Muscle of leg (tissue), 11 donors: ENCODE data around the gene EIF4E2. TPM values are rescaled to one million over a fixed set of nuclear protein-coding genes. Genes with fewer than 3 reads are reported as not detected.
"Not testable (repeated sequence)": the region's sequence is repeated elsewhere in the genome, so short reads cannot be mapped to it uniquely, and the experiment has no call there.

Source experiments
- DNase-seq: peaks from one replicate; pipeline ENCODE4 v3.0.0; 2013
- H3K27ac ChIP-seq: one replicate; pipeline ENCODE4 v1.5.1; 2013; ENCODE audit warnings: mild to moderate bottlenecking, low read length, control low read depth
- H3K27me3 ChIP-seq: one replicate; pipeline ENCODE4 v1.6.1; 2013; ENCODE audit warnings: low read length; ENCODE audit not compliant: control insufficient read depth, insufficient read depth
- H3K36me3 ChIP-seq: one replicate; pipeline ENCODE4 v1.6.1; 2013; ENCODE audit warnings: low read length; ENCODE audit not compliant: control insufficient read depth, insufficient read depth
- H3K4me1 ChIP-seq: one replicate; pipeline ENCODE4 v1.6.1; 2013; ENCODE audit warnings: low read length; ENCODE audit not compliant: control insufficient read depth, insufficient read depth
- H3K4me3 ChIP-seq: one replicate; pipeline ENCODE4 v1.5.1; 2013; ENCODE audit warnings: low read length, control low read depth
- H3K9me3 ChIP-seq: replicated peaks from 2 replicates; pipeline ENCODE4 v1.6.1; 2013; ENCODE audit warnings: low read depth, low read length; ENCODE audit not compliant: control insufficient read depth
- WGBS: methylation state at CpG from one replicate; pipeline ENCODE4 v1.1.5; 2013; ENCODE audit warnings: missing lambda C conversion rate; ENCODE audit not compliant: insufficient coverage; 5-methylcytosine and 5-hydroxymethylcytosine counted together
- polyA plus RNA-seq, 8 donors: library from polyadenylated mRNA; unstranded; fragments of 120-200 nt; gene quantifications; one replicate each; pipeline versions ENCODE4 v1.2.1 to v1.2.3, GENCODE V29; 2013; ENCODE audit warnings: inconsistent platforms in 1 of 8, low replicate concordance in 1 of 8; ENCODE audit not compliant: insufficient read length in 8 of 8, insufficient read depth in 1 of 8
- total RNA-seq: library from RNA; stranded (reverse); fragments of 120-200 nt; gene quantifications from one replicate; pipeline ENCODE4 v1.2.4, GENCODE V29; 2013

The EIF4E2 gene
- total and polyA plus RNA-seq, 9 donors, result 105 to 135 (median 117) TPM

- H3K36me3 ChIP-seq, result peaks cover 10% of the 10 kb centered on the region
- H3K27me3 ChIP-seq, result peaks cover 40% of the 10 kb centered on the region
- WGBS, result 37% methylated on average over 4 of the region's 13 CpGs
- peak; percentile 56 for DNase-seq
- peak overlapping the region; percentile 90 for H3K27ac ChIP-seq
- H3K9me3 ChIP-seq, result no peaks in the 10 kb centered on the region
- H3K4me1 ChIP-seq, result peaks cover 70% of the 10 kb centered on the region
- H3K4me3 ChIP-seq, result peak overlapping the region; percentile 51
These were observed 24.0 kb upstream of the EIF4E2 start for GRCh38 chr2:232526372-232526941.

- no peak for DNase-seq
- peak overlapping the region; percentile 74 for H3K27ac ChIP-seq
- 64% methylated on average over 4 of the region's 6 CpGs for WGBS
- H3K9me3 ChIP-seq, result no peaks in the 10 kb centered on the region
- H3K4me3 ChIP-seq, result no peak overlapping the region
- H3K4me1 ChIP-seq, result peaks cover 67% of the 10 kb centered on the region
- H3K27me3 ChIP-seq, result peaks cover 27% of the 10 kb centered on the region
- peaks cover 10% of the 10 kb centered on the region for H3K36me3 ChIP-seq
These were observed 22.5 kb upstream of the EIF4E2 start for GRCh38 chr2:232527905-232528470.

- Histone ChIP-seq H3K4me3 (no peak overlapping the region), H3K9me3 (no peaks in the 10 kb centered on the region), H3K27me3 (peaks cover 18% of the 10 kb centered on the region), H3K36me3 (peaks cover 12% of the 10 kb centered on the region), H3K4me1 (peaks cover 64% of the 10 kb centered on the region), H3K27ac (peak overlapping the region; percentile 75)
- peak; percentile 39 for DNase-seq
- 64% methylated on average over 8 of the region's 11 CpGs for WGBS
These were observed 21.6 kb upstream of the EIF4E2 start for GRCh38 chr2:232528746-232529460.

- H3K9me3 ChIP-seq, result no peaks in the 10 kb centered on the region
- no peak overlapping the region for H3K4me3 ChIP-seq
- peaks cover 23% of the 10 kb centered on the region for H3K36me3 ChIP-seq
- H3K27ac ChIP-seq, result no peak overlapping the region
- H3K4me1 ChIP-seq, result peaks cover 65% of the 10 kb centered on the region
- 83% methylated on average over 15 of the region's 17 CpGs for WGBS
- H3K27me3 ChIP-seq, result peaks cover 9% of the 10 kb centered on the region
- DNase-seq, result no peak
These were observed 20.5 kb upstream of the EIF4E2 start for GRCh38 chr2:232529806-232530547.

- Histone ChIP-seq H3K36me3 (peaks cover 30% of the 10 kb centered on the region), H3K4me1 (peaks cover 64% of the 10 kb centered on the region), H3K27ac (no peak overlapping the region), H3K4me3 (no peak overlapping the region), H3K9me3 (no peaks in the 10 kb centered on the region), H3K27me3 (peaks cover 4% of the 10 kb centered on the region)
- DNase-seq, result no peak
- 70% methylated on average over 8 of the region's 9 CpGs for WGBS
These were observed 19.7 kb upstream of the EIF4E2 start for GRCh38 chr2:232530626-232531260.

GRCh38 chr2:232532419-232532818, 18.1 kb upstream of the EIF4E2 start:
- WGBS, result 31% methylated on average over 7 of the region's 9 CpGs
- peaks cover 38% of the 10 kb centered on the region for H3K36me3 ChIP-seq

GRCh38 chr2:232532821-232533220, 17.7 kb upstream of the EIF4E2 start:
- not testable (repeated sequence) for H3K27ac ChIP-seq, DNase-seq, H3K27me3 ChIP-seq, H3K4me3 ChIP-seq, H3K9me3 ChIP-seq
- H3K36me3 ChIP-seq, result peaks cover 38% of the 10 kb centered on the region
- peaks cover 59% of the 10 kb centered on the region for H3K4me1 ChIP-seq
- 80% methylated on average over 2 of the region's 7 CpGs for WGBS

More at GRCh38 chr2:232532419-232532818, 18.1 kb upstream of the EIF4E2 start:
- peaks cover 4% of the 10 kb centered on the region for H3K27me3 ChIP-seq
- H3K27ac ChIP-seq, result no peak overlapping the region
- H3K9me3 ChIP-seq, result peaks cover 5% of the 10 kb centered on the region
- H3K4me3 ChIP-seq, result no peak overlapping the region
- H3K4me1 ChIP-seq, result peaks cover 59% of the 10 kb centered on the region
- DNase-seq, result no peak

- 46% methylated on average over 12 of the region's 13 CpGs for WGBS
- Histone ChIP-seq H3K36me3 (peaks cover 30% of the 10 kb centered on the region), H3K9me3 (peaks cover 5% of the 10 kb centered on the region), H3K27ac (peak overlapping the region; percentile 13), H3K27me3 (peaks cover 4% of the 10 kb centered on the region), H3K4me3 (no peak overlapping the region), H3K4me1 (peaks cover 58% of the 10 kb centered on the region)
- no peak for DNase-seq
These were observed 16.4 kb upstream of the EIF4E2 start for GRCh38 chr2:232533944-232534710.

GRCh38 chr2:232534940-232535651, 15.4 kb upstream of the EIF4E2 start:
- DNase-seq, result no peak
- Histone ChIP-seq H3K4me3 (no peak overlapping the region), H3K4me1 (peaks cover 60% of the 10 kb centered on the region), H3K27ac (peak overlapping the region; percentile 55), H3K27me3 (peaks cover 4% of the 10 kb centered on the region), H3K36me3 (peaks cover 30% of the 10 kb centered on the region), H3K9me3 (peaks cover 5% of the 10 kb centered on the region)
- WGBS, result 45% methylated on average over 4 of the region's 14 CpGs
